ENCODE data around the gene ANKRD13A. TPM values are rescaled to one million over a fixed set of nuclear protein-coding genes. Genes with fewer than 3 reads are reported as not detected.
"Not testable (repeated sequence)": the region's sequence is repeated elsewhere in the genome, so short reads cannot be mapped to it uniquely, and the experiment has no call there.

ANKRD13A gene
- polyA plus RNA-seq, 1 of the 3 experiments (the other 2 are of a cell fraction): 42.8 TPM

GRCh38 chr12:110050927-110051326, 51.7 kb downstream of the ANKRD13A start:
- H3K4me3 ChIP-seq (ENCODE audit: low read depth in 2 of 2, low read length in 1 of 2): no peak overlapping the region
- H3K27me3 ChIP-seq (ENCODE audit: insufficient read depth): no peaks in the 10 kb centered on the region
- no peak overlapping the region for H3K9ac ChIP-seq
- H3K36me3 ChIP-seq (replicated peaks in 1 of 2; ENCODE audit: control insufficient read depth in 1 of 2, insufficient read depth in 2 of 2, low read length in 1 of 2): no peaks in the 10 kb centered on the region
- POLR2A ChIA-PET: no interaction called here
- peaks cover 18% of the 10 kb centered on the region for H3F3A ChIP-seq (replicated peaks; ENCODE audit: insufficient read depth)
- 74% methylated on average over 6 of the region's 6 CpGs for WGBS (ENCODE audit: low lambda C conversion rate)
- TF ChIP-seq USF2 (IDR thresholded peaks at IDR 0.05; ENCODE audit: borderline replicate concordance, low read depth, low read length): no peak
- TF ChIP-seq MXI1 (IDR thresholded peaks at IDR 0.05; ENCODE audit: low read depth, low read length): no peak
- TF ChIP-seq, protein P1, sequence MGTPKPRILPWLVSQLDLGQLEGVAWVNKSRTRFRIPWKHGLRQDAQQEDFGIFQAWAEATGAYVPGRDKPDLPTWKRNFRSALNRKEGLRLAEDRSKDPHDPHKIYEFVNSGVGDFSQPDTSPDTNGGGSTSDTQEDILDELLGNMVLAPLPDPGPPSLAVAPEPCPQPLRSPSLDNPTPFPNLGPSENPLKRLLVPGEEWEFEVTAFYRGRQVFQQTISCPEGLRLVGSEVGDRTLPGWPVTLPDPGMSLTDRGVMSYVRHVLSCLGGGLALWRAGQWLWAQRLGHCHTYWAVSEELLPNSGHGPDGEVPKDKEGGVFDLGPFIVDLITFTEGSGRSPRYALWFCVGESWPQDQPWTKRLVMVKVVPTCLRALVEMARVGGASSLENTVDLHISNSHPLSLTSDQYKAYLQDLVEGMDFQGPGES (IDR thresholded peaks at IDR 0.05; ENCODE audit: low read depth, low read length): no peak
- TF ChIP-seq TAF1 (IDR thresholded peaks at IDR 0.05; ENCODE audit: borderline replicate concordance, low read depth, low read length): no peak
- TF ChIP-seq EP300 (IDR thresholded peaks at IDR 0.05; ENCODE audit: borderline replicate concordance in 1 of 2, low read depth in 1 of 2, low read length in 1 of 2): no peak
- TF ChIP-seq RCOR1 (IDR thresholded peaks at IDR 0.05; ENCODE audit: low read length): no peak
- no peak for TF ChIP-seq CHD2 (IDR thresholded peaks at IDR 0.05; ENCODE audit: low read length, partially characterized antibody)
- no peak for TF ChIP-seq NFIC (IDR thresholded peaks at IDR 0.05; ENCODE audit: borderline replicate concordance)
- DNase-seq: no peak
- H4K20me1 ChIP-seq (ENCODE audit: insufficient read depth): no peaks in the 10 kb centered on the region
- CTCF ChIA-PET: no interaction called here
- H3K9me2 ChIP-seq: no peaks in the 10 kb centered on the region
- peaks cover 24% of the 10 kb centered on the region for H3K79me2 ChIP-seq (ENCODE audit: insufficient read depth)
- H3K4me2 ChIP-seq: no peak overlapping the region
- H2AFZ ChIP-seq (ENCODE audit: low read depth): no peak overlapping the region
- no peak overlapping the region for H3K27ac ChIP-seq (ENCODE audit: low read depth in 2 of 2, low read length in 1 of 2)
- no peaks in the 10 kb centered on the region for H3K9me3 ChIP-seq
- peaks cover 14 to 21% of the 10 kb centered on the region in 2 experiments; a peak in 3 of 4 replicates for H3K4me1 ChIP-seq (ENCODE audit: control insufficient read depth in 1 of 2, insufficient read depth in 2 of 2, low read depth in 1 of 2, low read length in 1 of 2)

GRCh38 chr12:110055375-110056352, 56.4 kb downstream of the ANKRD13A start:
- H3K4me2 ChIP-seq: peak overlapping the region; percentile 73
- H2AFZ ChIP-seq (ENCODE audit: low read depth): 0 out of 2 replicates have a peak overlapping the region, but pooled peaks have one; percentile 7
- DNase-seq; H3K79me2 ChIP-seq (ENCODE audit: insufficient read depth); H3K4me3 ChIP-seq (ENCODE audit: low read depth in 2 of 2, low read length in 1 of 2); H4K20me1 ChIP-seq (ENCODE audit: insufficient read depth); H3K9me3 ChIP-seq; H3K9me2 ChIP-seq; POLR2A ChIA-PET; H3K36me3 ChIP-seq (replicated peaks in 1 of 2; ENCODE audit: control insufficient read depth in 1 of 2, insufficient read depth in 2 of 2, low read length in 1 of 2); H3K27me3 ChIP-seq (ENCODE audit: insufficient read depth): not testable (repeated sequence)
- peak overlapping the region; percentile 35; the same call in 1 of the 2 replicates for H3K9ac ChIP-seq
- CTCF ChIA-PET: interaction anchor here (1.3 kb wide), 1 partner anchor 22 kb away, joined by 3 read pairs; no protein-coding TSS in a partner anchor
- peak; percentile 42; the same call in 1 of the 2 replicates for TF ChIP-seq MAX (IDR thresholded peaks at IDR 0.05; ENCODE audit: low read depth)
- peak; percentile 68 for TF ChIP-seq FOSL2 (IDR thresholded peaks at IDR 0.05; ENCODE audit: borderline replicate concordance, low read depth)
- TF ChIP-seq EP300 (IDR thresholded peaks at IDR 0.05; ENCODE audit: borderline replicate concordance in 1 of 2, low read depth in 1 of 2, low read length in 1 of 2): 0 out of 4 replicates have a peak, but pooled peaks of 1 of the 2 experiments have one; percentile 50
- TF ChIP-seq TCF12 (IDR thresholded peaks at IDR 0.05): peak; percentile 76
- TF ChIP-seq, protein P2, sequence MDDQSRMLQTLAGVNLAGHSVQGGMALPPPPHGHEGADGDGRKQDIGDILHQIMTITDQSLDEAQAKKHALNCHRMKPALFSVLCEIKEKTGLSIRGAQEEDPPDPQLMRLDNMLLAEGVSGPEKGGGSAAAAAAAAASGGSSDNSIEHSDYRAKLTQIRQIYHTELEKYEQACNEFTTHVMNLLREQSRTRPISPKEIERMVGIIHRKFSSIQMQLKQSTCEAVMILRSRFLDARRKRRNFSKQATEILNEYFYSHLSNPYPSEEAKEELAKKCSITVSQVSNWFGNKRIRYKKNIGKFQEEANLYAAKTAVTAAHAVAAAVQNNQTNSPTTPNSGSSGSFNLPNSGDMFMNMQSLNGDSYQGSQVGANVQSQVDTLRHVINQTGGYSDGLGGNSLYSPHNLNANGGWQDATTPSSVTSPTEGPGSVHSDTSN (IDR thresholded peaks at IDR 0.05): peak; percentile 70; the same call in 1 of the 2 replicates
- peak; percentile 65 for TF ChIP-seq JUND (IDR thresholded peaks at IDR 0.05)
- H3K4me1 ChIP-seq (ENCODE audit: control insufficient read depth in 1 of 2, insufficient read depth in 2 of 2, low read depth in 1 of 2, low read length in 1 of 2): peaks cover 0 to 22% of the 10 kb centered on the region in 2 experiments; a peak in 2 of 4 replicates
- WGBS (ENCODE audit: low lambda C conversion rate): 22% methylated on average over 11 of the region's 11 CpGs
- peak overlapping the region in 1 of 2 experiments; percentile 88; a peak in 2 of 4 replicates for H3K27ac ChIP-seq (ENCODE audit: low read depth in 2 of 2, low read length in 1 of 2)
- peaks cover 16% of the 10 kb centered on the region for H3F3A ChIP-seq (replicated peaks; ENCODE audit: insufficient read depth)

GRCh38 chr12:110056643-110057042, 57.4 kb downstream of the ANKRD13A start:
- 78% methylated on average over 3 of the region's 3 CpGs for WGBS (ENCODE audit: low lambda C conversion rate)
- CTCF ChIA-PET: interaction anchor here (1.3 kb wide), 1 partner anchor 23 kb away, joined by 3 read pairs; no protein-coding TSS in a partner anchor
- H3K27me3 ChIP-seq (ENCODE audit: insufficient read depth); DNase-seq; H3K4me3 ChIP-seq (ENCODE audit: low read depth in 2 of 2, low read length in 1 of 2); POLR2A ChIA-PET; H2AFZ ChIP-seq (ENCODE audit: low read depth); H3K36me3 ChIP-seq (replicated peaks in 1 of 2; ENCODE audit: control insufficient read depth in 1 of 2, insufficient read depth in 2 of 2, low read length in 1 of 2); H3K9me2 ChIP-seq; H3K9me3 ChIP-seq; H4K20me1 ChIP-seq (ENCODE audit: insufficient read depth); H3K9ac ChIP-seq; H3K4me2 ChIP-seq; H3K79me2 ChIP-seq (ENCODE audit: insufficient read depth): not testable (repeated sequence)
- H3F3A ChIP-seq (replicated peaks; ENCODE audit: insufficient read depth): peaks cover 16% of the 10 kb centered on the region
- H3K27ac ChIP-seq (ENCODE audit: low read depth in 2 of 2, low read length in 1 of 2): peak overlapping the region in 1 of 2 experiments; percentile 88; a peak in 2 of 4 replicates
- H3K4me1 ChIP-seq (ENCODE audit: control insufficient read depth in 1 of 2, insufficient read depth in 2 of 2, low read depth in 1 of 2, low read length in 1 of 2): peaks cover 0 to 22% of the 10 kb centered on the region in 2 experiments; a peak in 2 of 4 replicates

Measured in SK-N-SH (cell line).